ENCODE measurements around the gene INPP4B.

Gene INPP4B

GRCh38 chr4:142846108-142846728 lies at the start of gene INPP4B:
Gene INPP4B, minus strand, starts transcription at chr4:142846301.
- peak in 1 of 2 donors; percentile 38 for DNase-seq

- DNase-seq = no peak
Observed at GRCh38 chr4:142893012-142893411, 46.9 kb upstream of the INPP4B start.

- DNase-seq = no peak
Observed at GRCh38 chr4:142886566-142886965, 40.5 kb upstream of the INPP4B start.

GRCh38 chr4:142883040-142883832 lies 37.1 kb upstream of the INPP4B start:
- DNase-seq = no peak

GRCh38 chr4:142882159-142882558 lies 36.1 kb upstream of the INPP4B start:
- no peak for DNase-seq

GRCh38 chr4:142881331-142881730 lies 35.2 kb upstream of the INPP4B start:
- no peak for DNase-seq

- DNase-seq = no peak
Observed at GRCh38 chr4:142875117-142875516, 29.0 kb upstream of the INPP4B start.

GRCh38 chr4:142874684-142875083 lies 28.6 kb upstream of the INPP4B start:
- DNase-seq = no peak

GRCh38 chr4:142866685-142867084 lies 20.6 kb upstream of the INPP4B start:
- no peak for DNase-seq

- no peak for DNase-seq
Observed at GRCh38 chr4:142861351-142861750, 15.2 kb upstream of the INPP4B start.

- no peak for DNase-seq
Observed at GRCh38 chr4:142858965-142859364, 12.9 kb upstream of the INPP4B start.

GRCh38 chr4:142858446-142858845 lies 12.3 kb upstream of the INPP4B start:
- DNase-seq = no peak

GRCh38 chr4:142856576-142856975 lies 10.5 kb upstream of the INPP4B start:
- DNase-seq = no peak

GRCh38 chr4:142850478-142850877 lies 4.4 kb upstream of the INPP4B start:
- no peak for DNase-seq

GRCh38 chr4:142846729-142847596 lies 862 bp upstream of the INPP4B start:
- peak; percentile 68 to 78 for DNase-seq

- DNase-seq = no peak
Observed at GRCh38 chr4:142845293-142846107, 601 bp downstream of the INPP4B start.

- DNase-seq = no peak
Observed at GRCh38 chr4:142844782-142845181, 1.3 kb downstream of the INPP4B start.

- DNase-seq = peak in 1 of 2 donors; percentile 55
Observed at GRCh38 chr4:142840516-142841123, 5.5 kb downstream of the INPP4B start.

GRCh38 chr4:142838778-142839177 lies 7.3 kb downstream of the INPP4B start:
- no peak for DNase-seq

- DNase-seq = no peak
Observed at GRCh38 chr4:142832022-142832421, 14.1 kb downstream of the INPP4B start.

GRCh38 chr4:142826503-142827241 lies 19.4 kb downstream of the INPP4B start:
- DNase-seq = no peak

All from CD4-positive, alpha-beta T cell treated with Interleukin-4 for 1 hour (primary cell).